HepG2 (cell line): ENCODE results near the gene ADAM19. TPM values are rescaled to one million over a fixed set of nuclear protein-coding genes. Genes with fewer than 3 reads are reported as not detected.

Experiments used
- ATAC-seq: fragments of 200-7000 bp; cut with Tn5 transposase; 3 replicates; pipeline ENCODE4 v1.9.1; 2020; ENCODE audit warnings: mild to moderate bottlenecking, moderate library complexity
- BruUV-seq: library from RNA; stranded (reverse); fragments of 400-500 nt; replicated peaks from 2 replicates; lab custom pipeline; 2021; lab: Mats Ljungman, UMichigan
- CTCF ChIA-PET: fragments of 300-600 bp; formaldehyde crosslinking; extraction: SDS; loops from one replicate; lab custom pipeline; 2021; ENCODE audit warnings: low total read pairs, inconsistent platforms, low intra/inter-chr PET ratio; lab: Yijun Ruan, JAX
- POLR2A ChIA-PET: fragments of 350-600 bp; sonication (Branson Sonifier 250); formaldehyde crosslinking; loops from one replicate; lab custom pipeline; 2020; ENCODE audit warnings: antibody characterized with exemption, inconsistent platforms; lab: Yijun Ruan, JAX
- DNase-seq: peaks from one replicate; pipeline ENCODE4 v3.0.0-alpha.2; 2015; ENCODE audit warnings: low spot score
- FAIRE-seq: peaks from 3 replicates; lab custom pipeline; 2011; peaks lifted over from hg19 to GRCh38; lab: Jason Lieb, UNC
- H2AFZ ChIP-seq: one replicate; pipeline ENCODE4 v1.6.1; 2011; ENCODE audit warnings: low read length, inconsistent platforms
- H3K27ac ChIP-seq: fragments of 300-600 bp; 3 replicates; pipeline ENCODE4 v1.8.0; 2011; ENCODE audit warnings: mixed run types, mild to moderate bottlenecking, mixed read lengths, low read length, inconsistent platforms; ENCODE audit not compliant: insufficient read depth; ENCODE audit errors: extremely low read length
- H3K27me3 ChIP-seq, 2 experiments: fragments of 200-600 bp in 1 of 2; 2 replicates in 1 of 2; 3 replicates in 1 of 2; pipeline versions ENCODE4 v1.6.0 to v1.8.0; 2011; ENCODE audit warnings: low read length in 2 of 2, mild to moderate bottlenecking in 2 of 2, moderate library complexity in 2 of 2, inconsistent platforms in 1 of 2; ENCODE audit not compliant: insufficient read depth in 2 of 2, control insufficient read depth in 1 of 2
- H3K36me3 ChIP-seq, 2 experiments: fragments of 200-600 bp in 1 of 2; replicated peaks in 1 of 2; 2 replicates in 1 of 2; 3 replicates in 1 of 2; pipeline versions ENCODE4 v1.5.1 to v1.8.0; 2011; ENCODE audit warnings: low read length in 2 of 2, inconsistent platforms in 1 of 2; ENCODE audit not compliant: insufficient read depth in 2 of 2, control insufficient read depth in 1 of 2
- H3K4me1 ChIP-seq: 2 replicates; pipeline ENCODE4 v1.5.1; 2012; ENCODE audit warnings: low read length, inconsistent platforms; ENCODE audit not compliant: insufficient read depth
- H3K4me2 ChIP-seq: 2 replicates; pipeline ENCODE4 v1.6.0; 2011; ENCODE audit warnings: low read depth, low read length, inconsistent platforms
- H3K4me3 ChIP-seq, 3 experiments: fragments of 200-600 bp in 1 of 3; sonication (generic), shearing (Covaris generic) in 1 of 3; replicated peaks in 1 of 3; 2 replicates each; pipeline ENCODE4 v1.5.1; 2011 to 2016; ENCODE audit warnings: low read length in 3 of 3, inconsistent platforms in 2 of 3, low read depth in 2 of 3, mild to moderate bottlenecking in 2 of 3, control low read depth in 1 of 3, mixed read lengths in 1 of 3; ENCODE audit not compliant: insufficient read depth in 1 of 3
- H3K79me2 ChIP-seq: one replicate; pipeline ENCODE4 v1.6.1; 2011; ENCODE audit warnings: low read length, inconsistent platforms; ENCODE audit not compliant: insufficient read depth
- H3K9ac ChIP-seq: 2 replicates; pipeline ENCODE4 v1.6.0; 2011; ENCODE audit warnings: mild to moderate bottlenecking, low read depth, low read length, inconsistent platforms; ENCODE audit not compliant: insufficient read depth
- H3K9me3 ChIP-seq: 2 replicates; pipeline ENCODE4 v1.5.1; 2012; ENCODE audit warnings: mild to moderate bottlenecking, low read length
- H4K20me1 ChIP-seq: 2 replicates; pipeline ENCODE4 v1.6.0; 2011; ENCODE audit warnings: inconsistent platforms, mild to moderate bottlenecking, low read length, moderate library complexity; ENCODE audit not compliant: insufficient read depth
- FOXC1 ChIP-seq: sonication (generic); formaldehyde crosslinking; IDR thresholded peaks from 2 replicates; pipeline ENCODE4 v1.8.0; 2022; ENCODE audit warnings: mild to moderate bottlenecking, missing genetic modification reagents, borderline replicate concordance
- KAT7 ChIP-seq: IDR thresholded peaks from 2 replicates; pipeline ENCODE4 v1.6.1; 2018; ENCODE audit warnings: borderline replicate concordance, missing compliant biosample characterization
- MEIS2 ChIP-seq: sonication (generic); formaldehyde crosslinking; IDR thresholded peaks from 2 replicates; pipeline ENCODE4 v1.9.0; 2021; ENCODE audit warnings: mild to moderate bottlenecking, missing genetic modification reagents
- NFYC ChIP-seq: IDR thresholded peaks from 2 replicates; pipeline ENCODE4 v1.6.1; 2016; ENCODE audit warnings: missing genetic modification reagents, missing compliant biosample characterization
- PREB ChIP-seq: sonication (generic); formaldehyde crosslinking; IDR thresholded peaks from 2 replicates; pipeline ENCODE4 v1.4.0; 2020; ENCODE audit warnings: missing genetic modification reagents
- SSRP1 ChIP-seq: IDR thresholded peaks from 2 replicates; pipeline ENCODE4 v1.6.1; 2016; ENCODE audit warnings: control low read depth
- SYNCRIP ChIP-seq: fragments of 200-400 bp; formaldehyde crosslinking; IDR thresholded peaks from 2 replicates; pipeline ENCODE4 v1.6.1; 2018; ENCODE audit warnings: mild to moderate bottlenecking, low read depth, low read length; ENCODE audit not compliant: insufficient read depth
- TBP ChIP-seq: sonication (generic); formaldehyde crosslinking; IDR thresholded peaks from 2 replicates; pipeline ENCODE4 v1.5.0; 2020; ENCODE audit warnings: missing genetic modification reagents
- TSC22D2 ChIP-seq: sonication (generic); formaldehyde crosslinking; IDR thresholded peaks from 2 replicates; pipeline ENCODE4 v1.5.1; 2020; ENCODE audit warnings: missing genetic modification reagents, mild to moderate bottlenecking, borderline replicate concordance
- ZFP36 ChIP-seq: fragments of 150-350 bp; IDR thresholded peaks from 2 replicates; pipeline ENCODE4 v1.6.1; 2018; ENCODE audit warnings: borderline replicate concordance, low read length, low read depth; ENCODE audit not compliant: partially characterized antibody
- ZKSCAN8 ChIP-seq: IDR thresholded peaks from 2 replicates; pipeline ENCODE4 v1.6.1; 2016; ENCODE audit warnings: borderline replicate concordance, missing genetic modification reagents, missing compliant biosample characterization
- WGBS: methylation state at CpG from one replicate; pipeline ENCODE4 v1.1.6; 2017; ENCODE audit warnings: low lambda C conversion rate; 5-methylcytosine and 5-hydroxymethylcytosine counted together
- in situ Hi-C: cut with HindIII; loops from 2 replicates; pipeline ENCODE4 v1.10.0; 2017; ENCODE audit warnings: low pct_unique_long_range_greater_than_20kb; ENCODE audit not compliant: extremely low pct_ligation_motif_present
- intact Hi-C: fragments of 100-400 bp; cut with micrococcal nuclease; formaldehyde crosslinking; loops from one replicate; pipeline ENCODE4 v1.10.0; 2022; ENCODE audit not compliant: unreplicated experiment
- polyA plus RNA-seq, 8 experiments: library from polyadenylated mRNA; depleted of rRNA in 3 of 8; stranded (reverse) in 7 of 8; unstranded in 1 of 8; fragments of >200 nt; fragmentation: Illumina TruSeq in 4 of 8; extraction: Trizol in 4 of 8; gene quantifications; 2 replicates each; pipeline versions ENCODE4 v1.2.1 to v1.2.3, GENCODE V29; 2011 to 2016; ENCODE audit warnings: low read depth in 4 of 8, missing spikeins in 1 of 8, mixed read lengths in 1 of 8; ENCODE audit not compliant: insufficient read depth in 1 of 8
- total RNA-seq, 5 experiments: library from RNA; depleted of rRNA; stranded (reverse); fragments of >200 nt; fragmentation: Illumina TruSeq; extraction: Trizol; gene quantifications; 2 replicates each; pipeline ENCODE4 v1.2.3, GENCODE V29; 2016; ENCODE audit warnings: low read depth in 1 of 5

Gene ADAM19
- total and polyA plus RNA-seq, 2 of the 13 experiments (the other 11 are each of a cell fraction or from before 2014, with no cell fraction given) = 0.38 to 0.74 TPM

- BruUV-seq = no TSS peak
- in situ Hi-C loops = no loop called here
These were observed 77.5 kb downstream of the ADAM19 start for GRCh38 chr5:157497875-157498611.

More at GRCh38 chr5:157497875-157498611, 77.5 kb downstream of the ADAM19 start:
- ChIA-PET POLR2A (no interaction called here), CTCF (no interaction called here)
- ATAC-seq = no peak
- Histone ChIP-seq H2AFZ (no peak overlapping the region), H3K4me3 (no peak overlapping the region), H3K36me3 (no peaks in the 10 kb centered on the region), H3K27me3 (no peaks in the 10 kb centered on the region), H3K9me3 (no peaks in the 10 kb centered on the region), H3K4me2 (no peak overlapping the region), H4K20me1 (no peaks in the 10 kb centered on the region), H3K79me2 (no peaks in the 10 kb centered on the region), H3K4me1 (peaks cover 9% of the 10 kb centered on the region), H3K27ac (no peak overlapping the region)
- WGBS = 72% methylated on average over 5 of the region's 10 CpGs
- FAIRE-seq = no peak
- intact Hi-C loops = loop anchor here (2.0 kb wide), 1 partner anchor 15 kb away; no protein-coding TSS in a partner anchor
- no peak for DNase-seq
- no peak for TF ChIP-seq TSC22D2 (CRISPR knock-in tag)
- TF ChIP-seq TBP (CRISPR knock-in tag) = no peak
- TF ChIP-seq SYNCRIP = no peak
- no peak for TF ChIP-seq MEIS2
- TF ChIP-seq SSRP1 (CRISPR knock-in tag) = no peak
- TF ChIP-seq PREB = no peak
- no peak for TF ChIP-seq ZFP36
- no peak for TF ChIP-seq KAT7 (CRISPR knock-in tag)
- TF ChIP-seq ZKSCAN8 (CRISPR knock-in tag) = no peak
- TF ChIP-seq FOXC1 (CRISPR knock-in tag) = no peak
- no peak for TF ChIP-seq NFYC (CRISPR knock-in tag)
- TF ChIP-seq, all 625 proteins: peak for 0
- H3K9ac ChIP-seq = no peak overlapping the region
